HG03442 (cell line): ENCODE data around the gene TMEM205.
"Not testable (repeated sequence)": the region's sequence is repeated elsewhere in the genome, so short reads cannot be mapped to it uniquely, and the experiment has no call there.

ENCODE experiments used
- ATAC-seq: cut with Tn5 transposase; IDR thresholded peaks from one replicate; pipeline ENCODE4 v1.9.1; 2021; ENCODE audit warnings: mild to moderate bottlenecking, moderate library complexity; ENCODE audit not compliant: unreplicated experiment

TMEM205 gene

DNA sequence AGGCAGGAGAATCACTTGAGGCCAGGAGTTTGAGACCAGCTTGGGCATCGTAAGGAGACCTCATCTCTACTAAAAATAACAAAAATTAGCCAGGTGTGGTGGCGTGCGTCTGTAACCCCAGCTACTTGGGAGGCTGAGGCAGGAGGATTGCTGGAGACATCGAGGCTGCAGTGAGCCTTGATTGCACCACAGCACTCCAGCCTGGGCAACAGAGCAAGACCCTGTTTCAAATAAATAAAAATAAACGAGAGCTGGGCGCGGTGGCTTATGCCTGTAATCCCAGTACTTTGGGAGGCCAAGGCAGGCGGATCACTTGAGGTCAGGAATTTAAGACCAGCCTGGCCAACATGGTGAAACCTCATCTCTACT, 6.0 kb downstream of the TMEM205 start:
- not testable (repeated sequence) for ATAC-seq

- ATAC-seq: peak; percentile 46
These were observed 6.6 kb downstream of the TMEM205 start, which contains the start of gene RAB3D for GRCh38 chr19:11339254-11340098. Gene RAB3D (minus strand): TSS chr19:11339657. CDS start chr19:11337399, 2,258 bp downstream.

DNA sequence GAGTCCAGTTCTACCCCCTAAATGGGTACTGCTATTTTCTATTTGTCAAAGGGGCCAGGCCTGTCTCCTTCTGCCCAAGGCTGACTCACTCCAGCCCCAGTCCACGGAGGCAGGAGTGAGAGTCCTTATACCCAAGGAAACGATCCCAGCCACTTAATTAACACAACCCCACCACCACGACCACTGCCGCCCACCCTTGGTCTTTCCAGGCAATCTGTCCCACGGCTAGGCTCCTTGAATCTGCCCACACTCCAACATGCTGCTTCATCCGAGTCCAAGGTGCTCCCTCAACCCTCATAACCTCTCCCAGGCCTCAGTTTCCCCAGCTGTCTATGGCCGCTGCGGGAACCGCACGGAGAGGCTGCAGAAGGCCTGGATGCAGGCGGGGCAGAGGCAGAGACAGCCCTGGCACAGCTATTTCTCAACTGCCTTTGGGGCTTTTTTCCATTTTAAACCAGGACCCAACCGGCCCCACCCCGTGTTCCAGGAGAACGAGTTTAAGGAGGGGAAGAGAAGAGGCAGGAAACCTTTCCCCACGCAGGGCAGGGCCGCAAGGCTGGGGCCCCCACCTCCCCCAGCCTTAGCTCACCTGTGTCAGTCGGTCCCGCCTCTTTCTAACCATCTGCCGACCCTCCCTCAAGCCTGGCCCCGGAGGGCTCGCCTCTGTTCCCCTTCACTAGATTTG, 7.4 kb downstream of the TMEM205 start:
- ATAC-seq: no peak

- no peak for ATAC-seq
These were observed 7.9 kb downstream of the TMEM205 start for GRCh38 chr19:11338121-11338520.

- ATAC-seq: no peak
These were observed 9.0 kb downstream of the TMEM205 start for GRCh38 chr19:11337080-11337479.

DNA sequence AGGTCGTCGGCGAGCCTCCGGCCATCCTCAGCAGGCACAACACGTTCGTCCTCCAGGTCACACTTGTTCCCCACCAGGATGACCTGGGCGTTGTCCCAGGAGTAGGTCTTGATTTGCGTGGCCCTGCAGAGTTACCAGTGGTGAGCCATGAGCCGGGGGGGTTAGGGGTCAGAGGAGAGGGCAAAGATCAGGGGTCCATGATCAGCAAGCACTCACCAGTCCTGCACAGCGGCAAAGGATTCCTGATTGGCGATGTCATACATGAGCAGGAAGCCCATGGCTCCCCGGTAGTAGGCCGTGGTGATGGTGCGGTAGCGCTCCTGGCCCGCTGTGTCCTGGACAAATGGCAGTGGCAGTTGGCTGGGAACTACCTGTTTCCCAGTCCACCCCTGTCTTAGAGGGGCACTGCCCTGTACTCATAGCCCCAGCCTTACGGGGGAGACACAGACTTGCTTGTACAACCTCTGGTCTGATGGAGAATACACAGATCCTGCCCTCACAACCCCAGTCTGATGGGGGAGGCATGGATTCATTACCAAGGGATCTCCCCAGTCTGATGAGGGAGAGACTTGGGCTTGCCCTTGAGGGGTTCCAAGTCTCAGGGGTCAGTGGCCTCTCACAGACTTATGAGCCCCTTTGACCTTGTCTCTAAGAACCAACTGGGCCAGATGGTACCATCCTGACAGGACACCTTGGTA, 10.5 kb downstream of the TMEM205 start:
- no peak for ATAC-seq

GRCh38 chr19:11333838-11334237, 12.2 kb downstream of the TMEM205 start:
- not testable (repeated sequence) for ATAC-seq

DNA sequence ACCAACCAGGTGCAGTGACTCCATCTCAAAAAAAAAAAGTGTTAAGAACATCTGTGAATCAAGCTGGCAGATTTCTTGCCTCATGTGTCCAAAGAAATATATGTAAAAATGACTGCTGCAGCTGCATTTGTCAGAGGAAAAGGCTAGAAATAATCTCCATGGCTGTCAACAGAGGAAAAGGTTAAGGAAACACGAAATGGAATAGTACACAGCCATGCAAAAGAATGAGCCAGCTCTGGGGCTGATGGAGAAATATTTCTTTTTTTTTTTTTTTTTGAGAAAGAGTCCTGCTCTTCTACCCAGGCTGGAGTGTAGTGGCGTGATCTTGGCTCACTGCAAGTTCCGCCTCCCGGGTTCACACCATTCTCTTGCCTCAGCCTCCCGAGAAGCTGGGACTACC, 13.2 kb downstream of the TMEM205 start:
- no peak for ATAC-seq

DNA sequence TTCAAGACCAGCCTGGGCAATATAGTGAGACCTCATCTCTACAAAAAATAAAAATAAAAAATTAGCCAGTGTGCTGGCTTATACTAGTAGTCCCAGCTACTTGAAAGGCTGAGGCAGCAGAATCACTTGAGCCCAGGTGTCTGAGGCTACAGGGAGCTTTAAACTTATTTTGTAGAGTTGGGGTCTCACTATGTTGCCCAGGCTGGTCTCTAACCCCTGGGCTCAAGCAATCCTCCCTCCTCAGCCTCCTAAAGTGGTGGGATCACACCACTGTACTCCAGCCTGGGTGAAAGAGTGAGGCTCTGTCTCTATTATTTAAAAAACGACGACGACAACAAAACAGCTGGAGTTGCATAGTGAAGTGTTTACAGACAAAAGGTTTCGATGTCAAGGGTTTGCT, 14.6 kb downstream of the TMEM205 start:
- ATAC-seq: no peak

DNA sequence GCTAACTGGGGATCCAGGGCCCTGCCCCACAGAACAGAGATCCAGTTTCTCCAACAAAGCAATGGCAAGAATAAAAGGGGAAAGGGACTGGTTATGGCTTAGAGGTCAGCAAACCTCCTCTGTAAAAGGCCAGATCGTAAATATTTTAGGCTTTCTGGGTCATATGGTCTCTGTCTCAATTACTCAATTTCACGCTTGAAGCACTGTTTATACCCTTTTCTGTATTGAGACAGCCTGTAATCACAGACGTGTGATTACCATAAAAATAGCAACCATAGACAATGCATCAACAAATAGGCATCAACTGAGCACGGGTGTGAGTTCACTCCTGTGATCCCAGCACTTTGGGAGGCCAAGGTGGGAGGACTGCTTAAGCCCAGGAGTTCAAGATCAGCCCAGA, 15.9 kb downstream of the TMEM205 start:
- no peak for ATAC-seq

- no peak for ATAC-seq
These were observed 20.5 kb downstream of the TMEM205 start for GRCh38 chr19:11325544-11325943.

DNA sequence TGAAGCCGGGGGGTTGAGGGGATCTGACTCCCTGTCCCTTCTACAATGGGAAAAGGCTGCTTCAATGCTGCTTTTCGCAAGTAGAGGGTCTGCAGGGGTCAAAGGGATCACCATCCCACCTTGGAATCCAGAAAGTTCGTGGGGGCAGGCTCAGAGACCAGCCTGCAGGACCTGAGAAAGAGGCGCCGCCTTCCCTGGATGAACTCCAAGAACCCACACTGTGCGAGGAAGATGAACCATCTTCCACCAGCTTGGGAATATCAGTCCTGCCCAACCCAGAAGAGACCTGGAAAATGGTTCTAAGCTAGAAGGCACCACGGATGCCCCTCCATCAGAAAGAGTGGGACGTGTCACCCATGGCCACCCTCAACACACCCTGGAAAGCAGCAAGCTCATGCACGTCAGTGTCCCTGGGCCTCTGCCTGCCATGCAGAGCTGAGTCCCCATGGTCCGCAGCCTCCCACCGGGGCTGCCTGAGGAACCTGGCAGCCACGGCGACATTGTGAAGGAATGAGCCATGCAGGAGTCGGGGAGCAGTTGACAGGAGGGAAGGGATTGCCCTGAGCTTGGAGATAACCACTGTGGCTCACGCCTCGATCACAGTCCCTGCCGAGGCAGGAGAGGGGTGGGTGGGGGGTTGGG, 21.2 kb downstream of the TMEM205 start:
- ATAC-seq: no peak

DNA sequence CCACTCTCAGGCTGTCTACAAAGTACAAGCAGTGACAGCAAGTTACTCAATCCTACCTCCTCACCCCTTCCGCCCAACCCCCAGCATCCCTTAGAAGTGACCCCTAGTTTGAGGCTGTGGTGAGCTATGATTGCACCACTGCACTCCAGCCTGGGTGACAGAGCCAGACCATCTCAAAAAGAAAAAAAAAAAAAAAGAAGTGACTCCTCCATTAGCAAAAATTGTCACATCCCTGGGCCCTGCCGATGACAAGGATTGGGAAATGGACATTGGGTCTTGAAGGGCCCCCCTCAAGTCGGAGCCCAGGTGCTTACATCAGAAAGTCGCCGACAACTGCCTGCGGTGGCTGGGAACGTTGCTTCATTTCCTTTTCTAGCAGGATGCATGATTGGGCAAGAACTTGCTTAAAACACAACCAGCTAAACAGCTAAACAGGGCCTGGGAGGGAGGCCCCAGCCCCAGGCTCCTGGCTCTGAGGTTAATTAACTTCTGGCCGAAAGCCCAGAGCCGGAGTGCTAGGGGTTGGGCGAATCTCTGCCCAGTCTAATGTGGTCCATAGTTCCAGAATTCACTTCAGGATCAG, 21.9 kb downstream of the TMEM205 start:
- ATAC-seq: no peak

DNA sequence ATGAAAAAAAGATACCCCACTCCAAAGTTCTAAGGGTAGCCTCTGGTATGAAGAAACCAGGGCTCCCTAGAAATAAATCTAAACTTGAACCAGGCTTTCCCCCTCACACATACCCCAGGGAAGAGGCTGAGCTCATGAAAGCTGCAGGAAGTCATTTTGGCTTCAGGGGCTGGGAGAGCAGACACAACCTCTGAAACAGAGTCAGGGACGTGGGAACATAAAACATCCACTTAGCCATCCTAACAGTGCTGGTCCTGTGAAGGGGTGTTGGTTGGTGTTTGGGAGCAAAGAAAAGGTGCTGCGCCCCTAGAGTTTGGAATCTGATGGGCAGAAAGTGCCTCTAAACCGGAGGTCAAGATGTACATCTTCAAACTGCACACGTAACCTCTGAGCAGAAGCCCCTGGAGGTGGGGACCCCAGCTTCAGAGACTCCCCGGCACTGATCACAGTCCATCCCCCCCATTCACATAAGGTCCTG, 22.4 kb downstream of the TMEM205 start:
- no peak for ATAC-seq

GRCh38 chr19:11322269-11323024, 23.6 kb downstream of the TMEM205 start:
- no peak for ATAC-seq

GRCh38 chr19:11321191-11322126, 24.6 kb downstream of the TMEM205 start:
- ATAC-seq: no peak

DNA sequence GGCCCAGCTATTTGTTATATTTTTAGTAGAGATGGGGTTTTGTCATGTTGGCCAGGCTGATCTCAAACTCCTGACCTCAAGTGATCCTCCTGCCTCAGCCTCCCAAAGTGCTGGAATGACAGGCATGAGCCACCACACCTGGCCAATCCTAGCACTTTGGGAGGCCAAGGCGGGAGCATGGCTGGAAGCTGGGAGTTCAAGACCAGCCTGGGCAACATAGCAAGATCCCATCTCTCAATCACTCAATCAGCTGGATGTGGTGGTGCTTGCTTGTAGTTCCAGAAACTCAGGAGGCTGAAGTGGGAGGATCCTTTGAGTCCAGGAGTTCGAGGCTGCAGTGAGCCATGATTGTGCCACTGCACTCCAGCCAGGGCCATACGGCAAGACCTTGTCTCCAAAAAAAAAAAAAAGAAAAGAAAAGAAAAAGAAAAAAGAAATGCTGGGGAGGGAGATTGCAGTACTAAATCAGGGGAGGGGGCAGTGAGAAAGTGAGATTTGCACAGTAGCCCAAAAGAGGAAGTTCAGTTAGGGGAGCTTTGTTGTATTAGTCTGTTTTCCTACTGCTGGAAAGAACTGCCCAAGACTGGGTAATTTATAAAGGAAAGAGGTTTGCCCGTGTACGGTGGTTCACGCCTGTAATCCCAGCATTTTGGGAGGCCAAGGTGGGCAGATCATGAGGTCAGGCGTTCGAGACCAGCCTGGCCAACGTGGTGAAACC, 25.6 kb downstream of the TMEM205 start:
- not testable (repeated sequence) for ATAC-seq

- no peak for ATAC-seq
These were observed 39.7 kb downstream of the TMEM205 start for GRCh38 chr19:11306337-11306736.
